Hepatocyte (in vitro differentiated cells): ENCODE measurements around the gene MITF. TPM values are rescaled to one million over a fixed set of nuclear protein-coding genes. Genes with fewer than 3 reads are reported as not detected.

ENCODE experiments used
- DNase-seq: peaks from one replicate; pipeline ENCODE4 v3.0.0-alpha.2; 2016; ENCODE audit warnings: low spot score
- H2AFZ ChIP-seq: fragments of 200-600 bp; sonication (generic); 2 replicates; pipeline ENCODE4 v1.6.0; 2016; ENCODE audit warnings: antibody characterized with exemption, mild to moderate bottlenecking
- H3K27ac ChIP-seq: fragments of 200-600 bp; sonication (generic); 2 replicates; pipeline ENCODE4 v1.5.1; 2016; ENCODE audit warnings: mild to moderate bottlenecking
- H3K27me3 ChIP-seq: fragments of 200-600 bp; sonication (generic); 2 replicates; pipeline ENCODE4 v1.6.1; 2016
- H3K36me3 ChIP-seq: fragments of 200-600 bp; sonication (generic); replicated peaks from 2 replicates; pipeline ENCODE4 v1.5.1; 2016; ENCODE audit warnings: low read depth; ENCODE audit not compliant: insufficient read depth
- H3K4me1 ChIP-seq: fragments of 200-600 bp; sonication (generic); 2 replicates; pipeline ENCODE4 v1.5.1; 2016; ENCODE audit warnings: mild to moderate bottlenecking, moderate library complexity; ENCODE audit not compliant: insufficient read depth
- H3K4me2 ChIP-seq: fragments of 200-600 bp; sonication (generic); 2 replicates; pipeline ENCODE4 v1.6.0; 2016
- H3K4me3 ChIP-seq: fragments of 200-600 bp; sonication (generic); 2 replicates; pipeline ENCODE4 v1.5.1; 2016; ENCODE audit warnings: mild to moderate bottlenecking
- H3K79me2 ChIP-seq: fragments of 200-600 bp; sonication (generic); 2 replicates; pipeline ENCODE4 v1.6.0; 2017; ENCODE audit warnings: mild to moderate bottlenecking
- H3K9me2 ChIP-seq: fragments of 200-600 bp; sonication (generic); replicated peaks from 2 replicates; pipeline ENCODE4 v1.6.0; 2017; ENCODE audit warnings: mild to moderate bottlenecking; ENCODE audit not compliant: insufficient read depth
- H3K9me3 ChIP-seq: fragments of 200-600 bp; sonication (generic); 2 replicates; pipeline ENCODE4 v1.5.1; 2016; ENCODE audit warnings: low read depth, mild to moderate bottlenecking
- H4K20me1 ChIP-seq: fragments of 200-600 bp; sonication (generic); 2 replicates; pipeline ENCODE4 v1.6.0; 2016; ENCODE audit warnings: mild to moderate bottlenecking; ENCODE audit not compliant: insufficient read depth, poor library complexity, severe bottlenecking
- CTCF ChIP-seq: fragments of 200-600 bp; sonication (generic); IDR thresholded peaks from 2 replicates; pipeline ENCODE4 v1.5.1; 2016; ENCODE audit warnings: antibody characterized with exemption, mild to moderate bottlenecking; ENCODE audit not compliant: poor library complexity
- EZH2 ChIP-seq: fragments of 200-600 bp; sonication (generic); IDR thresholded peaks from 2 replicates; pipeline ENCODE4 v1.6.1; 2016; ENCODE audit warnings: antibody characterized with exemption, mild to moderate bottlenecking, borderline replicate concordance
- EZH2phosphoT487 ChIP-seq: fragments of 200-600 bp; sonication (generic); IDR thresholded peaks from one replicate; pipeline ENCODE4 v1.6.1; 2018; ENCODE audit warnings: antibody characterized with exemption, mild to moderate bottlenecking, low read depth, moderate library complexity; ENCODE audit not compliant: unreplicated experiment, severe bottlenecking
- WGBS: methylation state at CpG from one replicate; pipeline ENCODE4 v1.1.6; 2016; ENCODE audit warnings: low lambda C conversion rate; ENCODE audit errors: missing lambda C conversion rate; 5-methylcytosine and 5-hydroxymethylcytosine counted together
- polyA plus RNA-seq: library from polyadenylated mRNA; unstranded; fragments of >200 nt; fragmentation: Nextera tagmentation; extraction: Ambion mirVana; gene quantifications from 2 replicates; pipeline ENCODE4 v1.2.1, GENCODE V29; 2016
- total RNA-seq: library from RNA; depleted of rRNA; stranded (reverse); fragments of >200 nt; gene quantifications from 2 replicates; pipeline ENCODE4 v1.2.3, GENCODE V29; 2014

MITF gene
- total and polyA plus RNA-seq, 2 experiments from 2014 or later, result 7.1 to 14.2 TPM

DNA sequence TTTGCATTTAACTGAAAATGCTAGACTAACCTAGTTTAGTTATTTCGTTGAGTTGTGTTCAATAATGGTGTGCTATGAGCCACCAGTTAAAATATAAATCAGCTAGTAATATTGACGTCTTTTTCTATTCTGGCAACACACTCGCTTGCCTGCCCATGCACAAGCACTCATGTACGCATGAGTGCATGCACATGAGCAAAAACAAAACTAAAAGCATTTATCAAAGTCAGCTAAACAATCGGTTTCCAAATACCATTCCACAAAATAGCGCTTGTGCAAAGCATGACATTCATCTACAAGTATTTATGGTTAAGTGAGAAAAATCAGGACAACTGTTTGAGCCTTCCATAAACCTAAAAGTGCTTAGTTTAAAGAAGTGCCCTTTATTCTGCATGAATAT, 247.2 kb downstream of the MITF start:
- no peaks in the 10 kb centered on the region for H3K79me2 ChIP-seq
- H3K36me3 ChIP-seq, result no peaks in the 10 kb centered on the region
- no peaks in the 10 kb centered on the region for H3K27me3 ChIP-seq
- TF ChIP-seq EZH2 (no peak), CTCF (no peak), EZH2phosphoT487 (no peak)
- peaks cover 6% of the 10 kb centered on the region for H3K4me1 ChIP-seq
- no peak overlapping the region for H3K4me3 ChIP-seq
- no peak for DNase-seq
- no peak overlapping the region for H2AFZ ChIP-seq
- WGBS, result 86% methylated on average over 6 of the region's 6 CpGs
- H3K27ac ChIP-seq, result no peak overlapping the region
- no peaks in the 10 kb centered on the region for H4K20me1 ChIP-seq
- H3K4me2 ChIP-seq, result no peak overlapping the region
- H3K9me2 ChIP-seq, result no peaks in the 10 kb centered on the region
- H3K9me3 ChIP-seq, result no peaks in the 10 kb centered on the region

DNA sequence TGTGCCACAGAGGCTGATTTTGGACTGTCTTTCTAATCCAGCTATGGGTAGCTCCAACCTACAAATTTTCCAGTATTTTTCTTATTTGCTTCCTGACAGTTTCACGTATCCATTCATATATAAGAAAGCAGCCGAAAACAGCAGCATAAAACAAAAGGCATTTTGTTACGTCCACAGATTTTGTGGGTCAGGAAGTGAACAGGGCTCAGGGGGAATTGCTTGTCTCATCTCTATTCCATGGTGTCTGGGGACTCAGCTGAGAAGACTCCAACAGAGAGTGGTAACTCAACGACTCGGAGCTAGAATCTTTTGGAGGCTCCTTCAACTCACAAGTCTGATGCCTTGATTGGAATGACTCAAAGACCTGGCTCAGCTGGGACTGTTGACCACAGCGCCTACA, 248.6 kb downstream of the MITF start:
- Histone ChIP-seq H2AFZ (no peak overlapping the region), H3K27me3 (no peaks in the 10 kb centered on the region), H3K4me1 (peaks cover 6% of the 10 kb centered on the region), H3K4me2 (no peak overlapping the region), H3K9me2 (no peaks in the 10 kb centered on the region), H3K27ac (no peak overlapping the region), H3K79me2 (no peaks in the 10 kb centered on the region), H3K36me3 (no peaks in the 10 kb centered on the region), H3K9me3 (no peaks in the 10 kb centered on the region), H3K4me3 (no peak overlapping the region), H4K20me1 (no peaks in the 10 kb centered on the region)
- DNase-seq, result no peak
- no peak for TF ChIP-seq CTCF
- TF ChIP-seq EZH2phosphoT487, result no peak
- TF ChIP-seq EZH2, result no peak
- 75% methylated on average over 6 of the region's 6 CpGs for WGBS

DNA sequence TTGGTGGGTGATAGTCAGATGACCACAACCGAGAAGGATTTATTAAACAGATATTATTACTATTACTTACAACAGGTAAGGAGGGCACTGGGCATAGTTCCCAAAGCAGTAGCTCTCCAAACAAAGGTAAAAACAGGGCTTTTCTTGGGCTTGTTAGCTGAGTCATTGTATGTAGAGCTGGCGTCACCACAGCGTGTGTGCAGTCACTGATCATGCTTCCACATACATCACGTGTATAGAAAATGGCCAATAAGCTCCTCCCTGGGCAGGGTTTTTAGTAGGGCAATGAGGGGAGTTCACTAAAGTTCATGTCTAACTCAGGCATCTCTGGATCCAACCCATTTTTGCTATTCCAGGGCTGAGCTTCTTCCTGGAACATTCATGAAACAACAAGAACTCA, 254.5 kb downstream of the MITF start:
- Histone ChIP-seq H3K4me2 (no peak overlapping the region), H3K9me3 (no peaks in the 10 kb centered on the region), H3K36me3 (no peaks in the 10 kb centered on the region), H3K4me3 (no peak overlapping the region), H3K27ac (no peak overlapping the region), H3K9me2 (no peaks in the 10 kb centered on the region), H2AFZ (no peak overlapping the region), H4K20me1 (no peaks in the 10 kb centered on the region), H3K27me3 (no peaks in the 10 kb centered on the region), H3K4me1 (peaks cover 4% of the 10 kb centered on the region), H3K79me2 (no peaks in the 10 kb centered on the region)
- TF ChIP-seq CTCF (no peak), EZH2 (no peak), EZH2phosphoT487 (no peak)
- WGBS, result 95% methylated on average over 4 of the region's 4 CpGs
- DNase-seq, result no peak

DNA sequence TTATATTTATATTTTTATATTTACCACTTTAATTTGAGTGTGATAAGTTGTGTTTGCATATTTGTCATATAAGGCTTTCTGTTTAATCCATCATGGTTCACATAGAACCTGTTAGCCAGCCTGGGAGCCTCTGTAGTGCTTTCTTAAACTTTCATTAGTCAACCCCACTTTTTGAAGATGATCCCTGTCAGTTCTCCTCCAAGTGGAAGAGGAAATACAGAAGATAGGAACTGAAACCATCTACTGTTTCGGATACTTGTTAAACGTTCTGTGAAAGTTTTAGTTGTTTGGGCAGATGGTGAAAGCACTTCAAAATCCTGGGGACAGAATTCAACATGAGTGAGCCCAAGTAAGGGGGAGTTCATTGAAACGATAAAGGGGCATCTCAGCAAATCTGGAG, 255.7 kb downstream of the MITF start:
- DNase-seq, result no peak
- H3K4me3 ChIP-seq, result no peak overlapping the region
- H3K27ac ChIP-seq, result no peak overlapping the region
- 85% methylated on average over 3 of the region's 3 CpGs for WGBS
- TF ChIP-seq EZH2phosphoT487 (no peak), CTCF (no peak), EZH2 (no peak)
- H4K20me1 ChIP-seq, result no peaks in the 10 kb centered on the region
- H2AFZ ChIP-seq, result no peak overlapping the region
- H3K4me2 ChIP-seq, result no peak overlapping the region
- H3K9me2 ChIP-seq, result no peaks in the 10 kb centered on the region
- H3K79me2 ChIP-seq, result no peaks in the 10 kb centered on the region
- no peaks in the 10 kb centered on the region for H3K27me3 ChIP-seq
- no peaks in the 10 kb centered on the region for H3K36me3 ChIP-seq
- peaks cover 7% of the 10 kb centered on the region for H3K4me1 ChIP-seq
- no peaks in the 10 kb centered on the region for H3K9me3 ChIP-seq
